Measurements from ENCODE around the gene EPHA1.

GRCh38 chr7:143455491-143455890, 46.8 kb upstream of the EPHA1 start:
- TF ChIP-seq FOXM1 (IDR thresholded peaks at IDR 0.05; ENCODE audit: borderline replicate concordance) (no peak), SUZ12 (IDR thresholded peaks at IDR 0.05) (no peak), L3MBTL2 (conservative IDR thresholded peaks at IDR 0.05) (no peak), FOXK2 (IDR thresholded peaks at IDR 0.05) (no peak), FOXA1 (IDR thresholded peaks at IDR 0.05) (no peak), TARDBP (IDR thresholded peaks at IDR 0.05) (no peak), ARNT (IDR thresholded peaks at IDR 0.05) (no peak), HDGF (IDR thresholded peaks at IDR 0.05; ENCODE audit: borderline replicate concordance) (no peak), NFRKB (IDR thresholded peaks at IDR 0.05) (no peak), PKNOX1 (IDR thresholded peaks at IDR 0.05) (no peak), ZNF384 (IDR thresholded peaks at IDR 0.05) (no peak), SP1 (IDR thresholded peaks at IDR 0.05) (no peak), ELF4 (IDR thresholded peaks at IDR 0.05) (no peak)

All from HEK293T (cell line).